ENCODE data around the gene HNRNPU.

The HNRNPU gene

GRCh38 chr1:244862699-244863490 is 1.4 kb downstream of the HNRNPU start:
- DNase-seq = peak; percentile 98

DNA sequence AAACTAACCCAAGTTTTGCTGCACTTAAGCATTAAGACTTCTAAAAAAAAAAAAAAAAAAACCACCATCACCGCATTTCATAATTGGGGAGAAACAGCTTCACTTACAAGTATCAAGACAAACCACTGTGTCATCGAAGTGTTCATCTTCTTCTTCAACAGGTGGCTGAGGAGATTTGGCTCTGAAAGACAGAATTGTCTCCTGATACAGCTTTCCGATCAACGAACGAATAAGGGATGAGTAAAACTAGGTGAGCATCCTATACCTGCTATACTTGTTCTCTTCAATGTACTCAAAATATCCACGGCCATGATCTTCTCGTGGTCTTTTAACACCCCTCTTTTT is 2.0 kb downstream of the HNRNPU start:
- DNase-seq = no peak

DNA sequence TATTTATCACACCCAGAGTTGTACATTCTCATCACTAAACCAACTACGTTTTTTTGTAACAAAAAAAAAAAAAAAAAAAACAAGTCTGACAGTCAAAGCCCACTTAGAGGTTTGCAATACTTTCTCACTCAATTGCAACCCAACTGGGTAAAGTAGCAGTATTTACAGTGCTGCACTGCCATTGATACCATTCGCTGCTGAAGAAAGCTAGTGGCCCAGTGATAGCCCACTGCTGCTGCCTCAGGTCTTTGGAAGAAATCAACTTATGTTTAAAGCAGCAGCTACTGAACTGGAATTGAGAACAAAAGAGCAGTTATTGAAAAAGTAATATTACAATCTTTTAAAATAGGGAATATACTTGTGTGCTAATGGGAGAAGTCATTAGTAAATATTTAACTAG is 2.7 kb downstream of the HNRNPU start:
- no peak for DNase-seq

DNA sequence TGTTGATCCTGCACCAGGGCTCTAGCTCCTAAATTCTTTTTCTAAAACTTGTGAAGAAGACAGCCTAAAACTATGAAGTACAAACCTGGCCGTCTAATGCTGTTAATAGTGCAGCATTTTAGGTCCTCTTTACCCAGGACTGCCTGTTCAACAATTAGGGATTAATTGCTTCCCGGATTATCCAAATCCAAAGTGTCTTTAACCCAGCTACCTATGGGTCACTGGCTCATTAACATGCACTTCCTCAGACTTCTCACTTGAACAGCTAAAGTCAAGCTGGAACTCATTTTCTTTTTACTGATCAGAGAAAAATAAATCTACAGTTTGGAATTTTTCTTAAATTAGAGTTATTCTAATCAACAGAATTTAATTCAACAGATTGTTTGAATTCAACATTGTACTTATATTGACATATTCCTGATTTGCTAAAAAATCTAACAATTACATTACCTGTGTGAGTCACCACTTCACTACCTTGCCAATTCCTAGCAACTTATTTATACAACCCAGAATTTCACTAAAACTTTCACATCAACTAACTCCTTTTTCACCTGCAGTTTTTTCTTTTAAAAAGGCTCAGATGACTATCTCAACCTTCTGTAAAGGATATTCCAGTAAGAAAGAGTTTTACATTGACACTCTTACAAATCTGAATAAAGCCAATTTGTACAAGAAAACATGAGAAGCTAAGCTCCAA is 3.3 kb downstream of the HNRNPU start:
- no peak for DNase-seq

DNA sequence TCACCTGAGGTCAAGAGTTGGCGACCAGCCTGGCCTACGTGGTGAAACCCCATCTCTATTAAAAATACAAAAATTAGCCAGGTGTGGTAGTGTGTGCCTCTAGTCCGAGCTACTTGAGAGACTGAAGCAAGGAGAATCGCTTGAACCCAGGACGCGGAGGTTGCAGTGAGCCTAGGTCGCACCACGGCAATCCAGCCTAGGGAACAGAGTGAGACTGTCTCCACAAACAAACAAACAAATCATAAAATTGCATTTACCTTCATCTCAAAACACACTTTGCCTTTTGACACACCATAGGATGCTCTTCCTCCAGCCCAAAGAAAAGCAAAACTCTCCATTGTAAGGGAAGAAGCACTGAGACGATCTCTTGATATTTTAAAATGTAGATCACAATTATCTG is 4.3 kb downstream of the HNRNPU start:
- DNase-seq = no peak

DNA sequence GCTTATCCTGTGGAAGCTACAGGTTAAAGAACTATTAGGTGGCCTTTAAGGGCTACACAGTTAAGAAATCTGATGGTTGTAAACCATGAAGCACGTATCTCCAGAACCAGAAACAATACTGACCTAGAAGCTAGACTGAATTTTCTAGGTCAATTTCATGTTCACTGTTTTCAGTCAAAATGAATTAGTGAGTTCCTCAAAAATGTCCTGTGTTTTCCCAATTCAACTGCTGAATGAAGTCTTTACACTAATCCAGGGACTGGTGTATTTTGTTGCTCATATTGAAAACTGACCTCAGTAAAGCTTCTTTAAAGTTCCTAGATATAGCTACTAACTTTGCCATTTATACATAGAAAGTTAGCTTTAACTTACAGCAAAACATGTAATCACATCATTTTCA is 6.0 kb downstream of the HNRNPU start:
- no peak for DNase-seq

DNA sequence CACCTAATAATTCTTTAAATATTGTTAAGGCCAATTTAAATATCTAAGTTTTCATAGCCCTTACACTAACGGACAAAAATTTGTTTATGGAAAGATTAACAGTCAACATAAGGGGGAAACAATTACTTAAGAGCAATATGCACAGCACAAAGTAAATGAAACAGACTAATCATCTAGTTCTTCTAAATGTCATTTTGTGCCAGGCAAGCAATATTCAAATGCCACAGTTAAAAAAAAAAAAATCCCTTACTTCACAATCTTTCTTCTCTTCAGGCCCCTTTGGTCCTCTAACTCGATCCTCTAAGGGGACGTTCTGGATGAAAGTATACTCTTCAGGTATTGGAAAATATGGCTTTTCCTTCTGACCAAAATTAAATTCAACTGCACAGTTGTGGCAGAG is 6.6 kb downstream of the HNRNPU start:
- no peak for DNase-seq

DNA sequence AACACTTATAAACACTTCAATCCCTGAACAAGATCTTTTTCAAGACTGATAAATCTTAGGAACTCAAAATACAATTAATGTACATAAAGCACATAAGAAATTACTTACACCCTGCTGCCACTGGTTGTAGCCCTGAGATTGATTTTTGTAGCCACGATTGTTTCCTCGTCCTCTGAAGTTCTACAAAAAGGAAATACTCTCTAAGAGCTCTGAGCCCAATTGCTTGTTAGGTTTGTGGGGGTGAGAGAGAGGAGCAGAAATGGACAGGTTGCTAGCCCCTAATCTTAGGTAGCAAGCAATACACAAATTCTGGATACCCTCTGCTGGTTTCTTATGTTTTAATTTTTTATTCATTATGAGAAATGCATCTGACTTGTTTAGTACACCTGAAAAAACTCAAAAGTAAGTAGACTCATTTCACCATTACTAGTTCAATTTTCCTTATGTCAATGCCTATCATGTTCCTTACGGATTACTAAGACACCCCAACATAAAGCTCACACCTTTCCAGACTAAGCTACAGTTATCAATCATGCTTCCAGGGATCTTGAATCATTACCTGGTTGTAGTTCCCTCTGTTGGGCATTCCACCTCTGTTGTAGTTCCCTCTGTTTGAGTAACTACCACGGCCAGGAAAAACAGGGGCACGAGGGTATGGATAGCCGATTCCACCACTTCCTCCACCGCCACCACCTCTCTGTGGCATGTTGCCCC is 9.3 kb downstream of the HNRNPU start:
- DNase-seq = no peak

DNA sequence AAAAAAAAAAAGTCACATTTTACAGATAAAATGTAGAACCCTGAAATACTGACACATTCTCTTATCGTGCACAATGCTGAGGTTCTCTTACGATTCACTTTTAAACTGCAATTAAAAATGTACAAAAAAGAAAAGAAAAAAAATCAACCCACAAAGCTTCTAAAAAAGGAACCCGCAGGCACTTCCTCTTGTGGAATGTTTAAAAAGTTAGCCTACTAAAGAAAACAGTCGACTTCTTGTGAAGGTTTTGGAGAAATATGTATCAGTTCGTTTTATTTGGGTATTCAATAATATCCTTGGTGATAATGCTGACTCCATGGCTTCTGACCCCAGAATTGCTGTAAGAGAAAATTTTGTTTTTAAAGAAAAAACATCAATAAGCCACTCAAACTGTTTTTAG is 10.2 kb downstream of the HNRNPU start:
- no peak for DNase-seq

GRCh38 chr1:244852694-244853093 is 11.6 kb downstream of the HNRNPU start:
- DNase-seq = no peak

DNA sequence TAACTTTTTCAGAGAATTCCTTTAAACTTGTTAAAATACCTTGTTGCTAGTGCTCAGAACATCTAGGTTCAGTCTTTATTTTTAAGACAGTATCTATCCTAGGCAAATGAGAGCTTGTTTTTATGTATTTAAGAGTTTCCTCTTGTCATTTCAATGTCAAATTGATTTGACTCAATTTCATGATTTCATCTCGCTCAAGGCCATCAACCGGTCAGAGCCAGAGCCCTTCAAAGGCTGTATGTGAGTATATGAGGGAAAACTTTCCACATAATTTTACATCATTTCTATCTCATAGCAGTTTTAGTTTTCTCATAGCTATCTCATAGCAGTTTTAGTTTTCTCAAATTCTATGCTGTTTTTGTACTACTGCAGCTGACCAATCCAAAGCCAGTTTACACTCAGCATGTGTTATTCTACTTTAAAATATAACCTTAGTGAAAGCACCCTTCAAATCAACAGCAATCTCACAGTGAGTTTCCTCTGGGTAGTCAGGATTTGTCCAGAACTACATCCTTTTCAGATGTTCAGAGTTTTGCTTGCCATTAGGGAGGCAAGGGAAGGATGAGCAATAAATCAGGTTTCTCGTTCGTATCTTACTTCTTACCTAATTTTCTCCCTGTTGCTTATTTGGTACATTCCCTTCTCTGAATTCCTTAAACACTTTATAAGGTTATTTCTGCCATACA is 12.7 kb downstream of the HNRNPU start:
- DNase-seq = no peak

- no peak for DNase-seq
Measured at GRCh38 chr1:244850896-244851295, 13.4 kb downstream of the HNRNPU start.

DNA sequence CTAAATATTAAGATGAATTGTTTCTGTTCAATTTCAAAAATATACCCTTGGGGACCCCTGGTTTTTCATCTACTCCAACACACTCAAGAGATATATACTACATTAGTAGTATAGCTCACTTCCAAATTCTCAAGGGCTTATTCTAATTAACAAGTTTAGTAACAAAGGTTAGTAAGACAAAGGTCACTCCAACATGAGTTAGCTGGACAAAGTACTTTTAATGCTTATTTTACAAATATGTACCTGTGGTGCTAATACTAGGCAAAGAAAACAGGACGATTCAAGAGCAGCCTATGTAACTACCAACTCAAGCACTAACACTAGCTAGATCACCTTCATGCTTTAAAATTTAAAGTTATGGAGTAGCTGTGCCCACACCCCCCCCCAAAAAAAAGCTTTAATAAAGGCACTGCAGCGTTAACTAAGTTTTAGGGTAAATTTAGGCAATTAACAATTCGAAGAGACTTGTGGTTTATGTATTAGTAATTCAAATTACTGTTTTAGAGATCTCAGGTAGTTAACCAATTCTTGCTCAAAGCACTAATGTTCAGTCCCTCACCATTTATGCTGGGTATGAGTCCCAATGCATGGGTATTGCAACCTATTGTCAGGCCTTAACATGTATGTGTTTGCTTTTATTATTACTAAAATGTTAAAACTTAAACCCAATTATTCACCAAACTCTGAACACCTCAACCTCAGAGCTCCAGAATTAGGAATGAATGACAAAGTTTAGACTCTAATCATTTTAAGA is 14.1 kb downstream of the HNRNPU start:
- DNase-seq = no peak

DNA sequence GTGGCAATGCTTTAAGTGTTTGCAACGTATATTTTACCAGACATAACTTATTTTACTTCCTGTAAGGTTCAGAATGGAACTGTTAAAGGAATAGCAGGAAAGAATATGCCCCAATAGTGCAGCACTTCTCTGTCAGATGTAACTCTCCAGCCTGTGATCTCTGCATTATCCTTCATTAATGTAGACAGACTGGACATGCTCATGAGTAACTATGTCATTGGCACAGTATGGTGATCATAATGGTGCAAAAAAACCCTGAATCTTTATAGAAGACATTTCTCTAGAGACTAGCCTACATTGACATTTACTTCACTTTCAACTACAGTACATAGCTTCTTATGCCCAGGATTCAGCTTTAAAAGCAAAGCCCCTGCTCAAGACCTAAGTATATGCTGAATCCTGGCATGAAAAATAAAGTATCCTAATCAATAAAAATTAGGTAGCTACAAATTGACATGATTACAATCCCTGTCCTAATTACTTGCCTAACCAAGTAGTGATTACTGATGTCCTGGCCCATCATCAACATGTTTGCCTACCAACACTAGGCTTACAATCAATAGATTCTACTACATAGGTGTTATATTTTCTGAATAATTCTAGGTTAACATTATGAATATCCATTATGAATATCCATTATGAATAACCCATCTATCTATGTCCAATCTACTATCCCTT is 15.0 kb downstream of the HNRNPU start:
- DNase-seq = no peak

DNA sequence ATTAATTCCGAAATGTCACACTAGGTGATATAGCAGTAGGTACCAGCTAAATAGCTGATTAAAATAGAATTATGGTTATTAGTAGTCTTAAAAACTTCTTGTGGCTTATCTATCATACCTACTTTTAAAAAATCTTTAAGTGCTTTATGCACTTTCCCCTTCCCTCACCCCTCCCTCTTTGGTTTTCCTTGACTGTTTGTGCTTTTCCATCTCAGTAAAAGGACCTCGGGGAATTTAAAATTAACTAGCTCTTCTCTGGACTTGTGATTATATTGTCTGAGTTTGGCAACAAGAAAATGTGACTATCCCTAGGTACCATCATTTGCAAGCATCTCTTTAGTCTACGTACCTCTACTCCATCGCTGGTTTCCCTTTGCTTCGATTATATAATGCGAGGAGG is 17.7 kb downstream of the HNRNPU start:
- DNase-seq = no peak

GRCh38 chr1:244844155-244845121 is 19.9 kb downstream of the HNRNPU start:
- no peak for DNase-seq

DNA sequence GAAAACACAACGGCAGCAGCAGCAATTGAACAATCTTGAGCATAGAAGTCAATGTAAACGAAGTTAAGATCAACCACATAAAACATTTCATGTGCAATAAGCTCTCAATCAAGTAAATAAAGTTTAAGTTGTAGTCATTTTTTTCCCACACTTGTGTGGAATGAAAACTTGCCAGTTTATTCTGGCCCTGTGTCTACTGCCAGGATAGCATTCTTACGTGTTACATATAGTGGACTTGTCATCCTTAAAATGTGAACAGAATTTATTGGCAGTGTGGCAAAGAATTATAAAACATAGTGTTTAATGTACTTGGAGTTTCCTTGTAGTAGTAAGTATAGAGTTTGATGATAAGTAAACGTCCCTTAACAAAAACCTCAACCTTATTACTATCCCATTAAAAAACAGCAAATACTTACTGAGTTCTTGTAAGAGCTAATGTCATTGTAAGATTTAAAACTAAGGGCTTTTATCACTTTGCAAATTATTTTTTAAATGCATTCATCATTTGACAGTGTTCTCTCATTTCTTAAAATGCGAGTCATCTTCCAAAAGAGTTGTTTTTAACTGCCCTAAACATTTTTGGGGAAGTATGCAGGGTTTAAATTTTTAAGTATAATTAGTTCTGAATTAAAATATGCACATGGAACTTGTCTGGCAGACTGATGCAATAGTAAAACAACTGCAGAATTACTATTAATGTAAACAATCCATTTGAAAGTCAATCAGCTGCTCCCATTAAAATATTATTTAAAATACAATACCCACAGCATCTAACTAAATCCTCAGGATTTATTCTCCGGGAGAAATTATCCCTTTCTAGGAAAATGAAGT is 21.0 kb downstream of the HNRNPU start:
- no peak for DNase-seq

GRCh38 chr1:244841273-244841927 is 22.9 kb downstream of the HNRNPU start:
- DNase-seq = no peak

GRCh38 chr1:244840219-244840794 is 24.0 kb downstream of the HNRNPU start:
- no peak for DNase-seq

Measured in CD4-positive, alpha-beta T cell treated with Interleukin-6 for 4 hours (primary cell).